IMR-90 (cell line): Measurements from ENCODE around the gene CAPN5. TPM values are rescaled to one million over a fixed set of nuclear protein-coding genes. Genes with fewer than 3 reads are reported as not detected.

Experiments
- ATAC-seq: fragments of 200-7000 bp; cut with Tn5 transposase; 2 replicates; pipeline ENCODE4 v1.9.1; 2020; ENCODE audit warnings: low read depth, mild to moderate bottlenecking, moderate library complexity
- BruUV-seq: library from RNA; stranded (reverse); fragments of 400-500 nt; replicated peaks from 2 replicates; lab custom pipeline; 2021; lab: Mats Ljungman, UMichigan
- CTCF ChIA-PET: fragments of 300-600 bp; formaldehyde crosslinking; extraction: SDS; loops from one replicate; lab custom pipeline; 2021; ENCODE audit warnings: antibody characterized with exemption; lab: Yijun Ruan, JAX
- POLR2A ChIA-PET: fragments of 300-600 bp; sonication (Branson Sonifier 250); formaldehyde crosslinking; loops from one replicate; lab custom pipeline; 2022; ENCODE audit warnings: antibody characterized with exemption; ENCODE audit not compliant: unreplicated experiment; lab: Charles Lee
- DNase-seq: peaks from one replicate; pipeline ENCODE4 v3.0.0; 2013
- H2AFZ ChIP-seq: replicated peaks from 2 replicates; pipeline ENCODE3; 2013; ENCODE audit warnings: low read length, mild to moderate bottlenecking; ENCODE audit not compliant: poor library complexity
- H2AK5ac ChIP-seq: 2 replicates; pipeline ENCODE4 v1.6.1; 2013; ENCODE audit warnings: low read depth, low read length, inconsistent platforms
- H2AK9ac ChIP-seq: replicated peaks from 2 replicates; pipeline ENCODE3; 2013; ENCODE audit warnings: mild to moderate bottlenecking, low read depth, low read length, moderate library complexity; ENCODE audit not compliant: poor library complexity
- H2BK120ac ChIP-seq: 2 replicates; pipeline ENCODE4 v1.6.1; 2013; ENCODE audit warnings: low read depth, low read length, inconsistent platforms
- H2BK15ac ChIP-seq: 3 replicates; pipeline ENCODE4 v1.6.1; 2013; ENCODE audit warnings: low read depth, low read length, inconsistent platforms
- H2BK20ac ChIP-seq: 2 replicates; pipeline ENCODE4 v1.6.1; 2013; ENCODE audit warnings: low read depth, mild to moderate bottlenecking, inconsistent platforms, low read length, moderate library complexity
- H2BK5ac ChIP-seq: 2 replicates; pipeline ENCODE4 v1.6.1; 2013; ENCODE audit warnings: mild to moderate bottlenecking, low read depth, low read length, inconsistent platforms; ENCODE audit not compliant: poor library complexity, severe bottlenecking
- H3K14ac ChIP-seq: replicated peaks from 2 replicates; pipeline ENCODE4 v1.6.1; 2013; ENCODE audit warnings: low read depth, low read length, inconsistent platforms
- H3K18ac ChIP-seq: 2 replicates; pipeline ENCODE4 v1.6.1; 2013; ENCODE audit warnings: low read depth, low read length, control low read depth
- H3K23ac ChIP-seq: 2 replicates; pipeline ENCODE4 v1.6.1; 2013; ENCODE audit warnings: low read depth, low read length, inconsistent platforms
- H3K27ac ChIP-seq: 2 replicates; pipeline ENCODE4 v1.5.1; 2013; ENCODE audit warnings: mild to moderate bottlenecking, control low read depth, low read length; ENCODE audit not compliant: insufficient read depth
- H3K27me3 ChIP-seq: 2 replicates; pipeline ENCODE4 v1.6.1; 2013; ENCODE audit warnings: low read length; ENCODE audit not compliant: control insufficient read depth, insufficient read depth
- H3K36me3 ChIP-seq: 2 replicates; pipeline ENCODE4 v1.6.1; 2013; ENCODE audit warnings: low read length, mixed read lengths; ENCODE audit not compliant: control insufficient read depth, insufficient read depth
- H3K4ac ChIP-seq: 2 replicates; pipeline ENCODE4 v1.6.1; 2013; ENCODE audit warnings: low read depth, low read length, inconsistent platforms
- H3K4me1 ChIP-seq: 2 replicates; pipeline ENCODE4 v1.6.1; 2013; ENCODE audit warnings: low read length, mixed read lengths; ENCODE audit not compliant: control insufficient read depth, insufficient read depth
- H3K4me2 ChIP-seq: 2 replicates; pipeline ENCODE4 v1.6.1; 2013; ENCODE audit warnings: low read depth, mild to moderate bottlenecking, control low read depth, low read length, moderate library complexity
- H3K4me3 ChIP-seq: 2 replicates; pipeline ENCODE4 v1.5.1; 2013; ENCODE audit warnings: low read depth, mild to moderate bottlenecking, control low read depth, low read length, moderate library complexity; ENCODE audit not compliant: insufficient read depth
- H3K56ac ChIP-seq: 2 replicates; pipeline ENCODE4 v1.6.1; 2013; ENCODE audit warnings: low read length, inconsistent platforms; ENCODE audit not compliant: insufficient read depth; ENCODE audit errors: extremely low read depth
- H3K79me1 ChIP-seq, 2 experiments: 2 replicates each; pipeline ENCODE4 v1.6.1; 2013; ENCODE audit warnings: low read length in 2 of 2, inconsistent platforms in 1 of 2, low read depth in 1 of 2
- H3K9ac ChIP-seq: 2 replicates; pipeline ENCODE4 v1.6.1; 2013; ENCODE audit warnings: low read depth, low read length, control low read depth
- H3K9me1 ChIP-seq: 2 replicates; pipeline ENCODE4 v1.6.1; 2013; ENCODE audit warnings: low read length, inconsistent platforms; ENCODE audit not compliant: insufficient read depth
- H3K9me3 ChIP-seq: 2 replicates; pipeline ENCODE4 v1.6.1; 2013; ENCODE audit warnings: low read length; ENCODE audit not compliant: control insufficient read depth, insufficient read depth
- H4K20me1 ChIP-seq: 2 replicates; pipeline ENCODE4 v1.6.1; 2013; ENCODE audit warnings: low read length, inconsistent platforms; ENCODE audit not compliant: insufficient read depth
- H4K5ac ChIP-seq: 2 replicates; pipeline ENCODE4 v1.6.1; 2013; ENCODE audit warnings: mild to moderate bottlenecking, low read depth, low read length, control low read depth
- H4K8ac ChIP-seq, 2 experiments: 2 replicates each; pipeline ENCODE4 v1.6.1; 2013; ENCODE audit warnings: low read depth in 2 of 2, low read length in 2 of 2, control low read depth in 1 of 2, inconsistent platforms in 1 of 2
- H4K91ac ChIP-seq: 2 replicates; pipeline ENCODE4 v1.6.1; 2013; ENCODE audit warnings: low read depth, low read length, inconsistent platforms; ENCODE audit not compliant: insufficient read depth
- BHLHE40 ChIP-seq: fragments of 150-350 bp; IDR thresholded peaks from 2 replicates; pipeline ENCODE4 v1.6.1; 2016; ENCODE audit warnings: mild to moderate bottlenecking, low read depth, low read length
- CEBPB ChIP-seq: IDR thresholded peaks from 2 replicates; pipeline ENCODE4 v1.6.1; 2012; ENCODE audit warnings: low read depth, low read length, improper control_type of control experiment
- CHD1 ChIP-seq: IDR thresholded peaks from 2 replicates; pipeline ENCODE4 v1.6.1; 2012; ENCODE audit warnings: low read depth, low read length, improper control_type of control experiment
- FOS ChIP-seq: fragments of 150-350 bp; IDR thresholded peaks from 2 replicates; pipeline ENCODE4 v1.6.1; 2016; ENCODE audit warnings: low read depth, low read length
- MAFK ChIP-seq: IDR thresholded peaks from 2 replicates; pipeline ENCODE4 v1.6.1; 2012; ENCODE audit warnings: low read depth, low read length, improper control_type of control experiment
- MAZ ChIP-seq: IDR thresholded peaks from 2 replicates; pipeline ENCODE4 v1.6.1; 2012; ENCODE audit warnings: low read depth, mild to moderate bottlenecking, low read length, improper control_type of control experiment, moderate library complexity, borderline replicate concordance
- MXI1 ChIP-seq: IDR thresholded peaks from 2 replicates; pipeline ENCODE4 v1.6.1; 2012; ENCODE audit warnings: low read depth, mild to moderate bottlenecking, low read length, moderate library complexity, borderline replicate concordance
- NFE2L2 ChIP-seq: fragments of 150-350 bp; IDR thresholded peaks from 2 replicates; pipeline ENCODE4 v1.6.1; 2016; ENCODE audit warnings: low read depth, mild to moderate bottlenecking, low read length
- POLR2A ChIP-seq: IDR thresholded peaks from 2 replicates; pipeline ENCODE4 v1.6.1; 2012; ENCODE audit warnings: mild to moderate bottlenecking, low read depth, low read length
- RAD21 ChIP-seq: IDR thresholded peaks from 2 replicates; pipeline ENCODE4 v1.6.1; 2012; ENCODE audit warnings: low read length, improper control_type of control experiment
- RCOR1 ChIP-seq: IDR thresholded peaks from 2 replicates; pipeline ENCODE4 v1.6.1; 2012; ENCODE audit warnings: mild to moderate bottlenecking, low read length, improper control_type of control experiment; ENCODE audit not compliant: insufficient replicate concordance
- RFX5 ChIP-seq: IDR thresholded peaks from 2 replicates; pipeline ENCODE4 v1.8.0; 2012; ENCODE audit warnings: low read depth, mild to moderate bottlenecking, low read length, moderate library complexity
- SMC3 ChIP-seq: fragments of 150-350 bp; IDR thresholded peaks from 2 replicates; pipeline ENCODE4 v1.6.1; 2016; ENCODE audit warnings: low read depth, mild to moderate bottlenecking, antibody characterized with exemption, low read length, moderate library complexity
- WGBS, 2 experiments: methylation state at CpG; one replicate each; pipeline versions ENCODE4 v1.1.5 to v1.1.7; 2013; ENCODE audit warnings: missing lambda C conversion rate in 2 of 2; ENCODE audit not compliant: insufficient read length in 1 of 2; ENCODE audit errors: extremely low coverage in 2 of 2; 5-methylcytosine and 5-hydroxymethylcytosine counted together
- dilution Hi-C: fragments of 300-500 bp; cut with HindIII; formaldehyde crosslinking; loops from one replicate; pipeline ENCODE4 v1.14.3; 2018; ENCODE audit warnings: low sequenced_read_pairs; ENCODE audit not compliant: unreplicated experiment
- in situ Hi-C: fragments of 300-500 bp; cut with MboI; formaldehyde crosslinking; loops from 3 replicates; pipeline ENCODE4 v1.14.3; 2019; ENCODE audit warnings: low sequenced_read_pairs, inconsistent platforms, mixed read lengths
- intact Hi-C: fragments of 100-400 bp; cut with micrococcal nuclease; formaldehyde crosslinking; loops from 2 replicates; pipeline ENCODE4 v1.10.0; 2022
- polyA plus RNA-seq, 3 experiments: library from polyadenylated mRNA; depleted of rRNA; stranded (reverse); fragments of >200 nt; gene quantifications; 2 replicates each; pipeline ENCODE4 v1.2.3, GENCODE V29; 2012; ENCODE audit warnings: low replicate concordance in 1 of 3
- total RNA-seq: library from RNA; depleted of rRNA; stranded (reverse); fragments of >200 nt; gene quantifications from 2 replicates; pipeline ENCODE4 v1.2.3, GENCODE V29; 2012
- TF ChIP-seq, protein P1 (sequence below): fragments of 150-350 bp; IDR thresholded peaks from 2 replicates; pipeline ENCODE4 v1.6.1; 2017; ENCODE audit warnings: mild to moderate bottlenecking, antibody characterized with exemption, low read length, low read depth
- TF ChIP-seq, protein P2 (sequence below): fragments of 150-350 bp; IDR thresholded peaks from 2 replicates; pipeline ENCODE4 v1.6.1; 2016; ENCODE audit warnings: low read depth, mild to moderate bottlenecking, low read length, moderate library complexity, borderline replicate concordance
- TF ChIP-seq, protein P3 (sequence below): conservative IDR thresholded peaks from 2 replicates; pipeline ENCODE4 v1.5.1; 2012; ENCODE audit warnings: mild to moderate bottlenecking, low read depth, low read length, improper control_type of control experiment

CAPN5 gene
- total and polyA plus RNA-seq, 2 of the 4 experiments (the other 2 are of a cell fraction) = 8.1 to 24.0 TPM

DNA sequence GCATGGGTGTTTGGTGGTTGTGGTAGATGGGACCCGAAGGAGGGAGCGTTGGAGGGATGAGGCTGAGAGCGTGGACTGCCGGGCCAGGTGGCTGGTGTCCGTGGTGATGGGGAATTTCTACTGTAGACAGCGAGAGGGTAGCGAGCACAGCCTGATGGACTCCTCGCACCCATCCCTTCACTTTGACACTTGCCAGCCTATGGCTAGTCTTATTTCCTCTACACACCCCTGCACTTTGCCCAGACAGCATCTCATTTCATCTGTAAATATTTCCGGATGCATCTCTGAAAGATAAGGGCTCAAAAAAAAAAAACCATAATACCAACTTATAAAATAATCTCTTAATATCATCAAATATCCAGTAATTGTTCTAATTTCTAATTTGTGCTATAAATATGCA is 41.7 kb downstream of the CAPN5 start:
- Histone ChIP-seq H2BK20ac (no peak overlapping the region), H3K36me3 (no peaks in the 10 kb centered on the region), H3K4ac (peak overlapping the region; percentile 64), H3K9me1 (peaks cover 12% of the 10 kb centered on the region), H4K5ac (no peak overlapping the region), H3K27ac (no peak overlapping the region), H2AK5ac (peak overlapping the region; percentile 73; the same call in 1 of the 2 replicates), H3K23ac (no peak overlapping the region), H4K20me1 (peaks cover 5% of the 10 kb centered on the region; the same call in 1 of the 2 replicates), H3K56ac (no peak overlapping the region), H4K91ac (no peak overlapping the region; the same call in 1 of the 2 replicates), H2BK15ac (no peak overlapping the region; the same call in 2 of the 3 replicates), H3K4me3 (no peak overlapping the region), H2AFZ (peak overlapping the region; percentile 67), H2BK120ac (no peak overlapping the region), H3K9ac (no peak overlapping the region), H3K27me3 (no peaks in the 10 kb centered on the region), H3K9me3 (no peaks in the 10 kb centered on the region), H3K14ac (no peak overlapping the region), H3K4me2 (no peak overlapping the region), H4K8ac (peak overlapping the region in 1 of 2 experiments; percentile 45; a peak in 2 of 4 replicates), H2AK9ac (peak overlapping the region; percentile 73), H3K18ac (no peak overlapping the region), H3K79me1 (peaks cover 0 to 15% of the 10 kb centered on the region in 2 experiments; a peak in 1 of 4 replicates), H3K4me1 (peaks cover 21% of the 10 kb centered on the region), H2BK5ac (peak overlapping the region; percentile 10)
- BruUV-seq = no TSS peak
- in situ Hi-C loops = no loop called here
- dilution Hi-C loops = no loop called here
- ChIA-PET CTCF (interaction anchor here (1.0 kb wide), 1 partner anchor 19 kb away, joined by 4 read pairs; the partner anchor contains the start of gene MYO7A), POLR2A (interaction anchor here (0.6 kb wide), 1 partner anchor 251 kb away, joined by 5 read pairs; no protein-coding TSS in a partner anchor)
- TF ChIP-seq, protein P1, sequence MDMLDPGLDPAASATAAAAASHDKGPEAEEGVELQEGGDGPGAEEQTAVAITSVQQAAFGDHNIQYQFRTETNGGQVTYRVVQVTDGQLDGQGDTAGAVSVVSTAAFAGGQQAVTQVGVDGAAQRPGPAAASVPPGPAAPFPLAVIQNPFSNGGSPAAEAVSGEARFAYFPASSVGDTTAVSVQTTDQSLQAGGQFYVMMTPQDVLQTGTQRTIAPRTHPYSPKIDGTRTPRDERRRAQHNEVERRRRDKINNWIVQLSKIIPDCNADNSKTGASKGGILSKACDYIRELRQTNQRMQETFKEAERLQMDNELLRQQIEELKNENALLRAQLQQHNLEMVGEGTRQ = no peak
- TF ChIP-seq SMC3 (no peak), CHD1 (no peak), RCOR1 (no peak), FOS (no peak), BHLHE40 (no peak), RFX5 (no peak), MAFK (no peak), MAZ (no peak), RAD21 (no peak), POLR2A (no peak), MXI1 (no peak), NFE2L2 (no peak), CEBPB (no peak)
- TF ChIP-seq, protein P2, sequence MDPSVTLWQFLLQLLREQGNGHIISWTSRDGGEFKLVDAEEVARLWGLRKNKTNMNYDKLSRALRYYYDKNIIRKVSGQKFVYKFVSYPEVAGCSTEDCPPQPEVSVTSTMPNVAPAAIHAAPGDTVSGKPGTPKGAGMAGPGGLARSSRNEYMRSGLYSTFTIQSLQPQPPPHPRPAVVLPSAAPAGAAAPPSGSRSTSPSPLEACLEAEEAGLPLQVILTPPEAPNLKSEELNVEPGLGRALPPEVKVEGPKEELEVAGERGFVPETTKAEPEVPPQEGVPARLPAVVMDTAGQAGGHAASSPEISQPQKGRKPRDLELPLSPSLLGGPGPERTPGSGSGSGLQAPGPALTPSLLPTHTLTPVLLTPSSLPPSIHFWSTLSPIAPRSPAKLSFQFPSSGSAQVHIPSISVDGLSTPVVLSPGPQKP = no peak
- TF ChIP-seq, protein P3, sequence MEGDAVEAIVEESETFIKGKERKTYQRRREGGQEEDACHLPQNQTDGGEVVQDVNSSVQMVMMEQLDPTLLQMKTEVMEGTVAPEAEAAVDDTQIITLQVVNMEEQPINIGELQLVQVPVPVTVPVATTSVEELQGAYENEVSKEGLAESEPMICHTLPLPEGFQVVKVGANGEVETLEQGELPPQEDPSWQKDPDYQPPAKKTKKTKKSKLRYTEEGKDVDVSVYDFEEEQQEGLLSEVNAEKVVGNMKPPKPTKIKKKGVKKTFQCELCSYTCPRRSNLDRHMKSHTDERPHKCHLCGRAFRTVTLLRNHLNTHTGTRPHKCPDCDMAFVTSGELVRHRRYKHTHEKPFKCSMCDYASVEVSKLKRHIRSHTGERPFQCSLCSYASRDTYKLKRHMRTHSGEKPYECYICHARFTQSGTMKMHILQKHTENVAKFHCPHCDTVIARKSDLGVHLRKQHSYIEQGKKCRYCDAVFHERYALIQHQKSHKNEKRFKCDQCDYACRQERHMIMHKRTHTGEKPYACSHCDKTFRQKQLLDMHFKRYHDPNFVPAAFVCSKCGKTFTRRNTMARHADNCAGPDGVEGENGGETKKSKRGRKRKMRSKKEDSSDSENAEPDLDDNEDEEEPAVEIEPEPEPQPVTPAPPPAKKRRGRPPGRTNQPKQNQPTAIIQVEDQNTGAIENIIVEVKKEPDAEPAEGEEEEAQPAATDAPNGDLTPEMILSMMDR = no peak
- intact Hi-C loops = no loop called here
- DNase-seq (no peak), ATAC-seq (no peak)
- WGBS, 2 experiments = 100% methylated on average over 1 of the region's 9 CpGs; no CpG with 5 or more reads in 1 of the 2 experiments
